ENCODE measurements around the gene IGF1. TPM values are rescaled to one million over a fixed set of nuclear protein-coding genes. Genes with fewer than 3 reads are reported as not detected.

The IGF1 gene
- total RNA-seq, 2 donors from 2014 or later, result not detected

- H3K4me3 Mint-ChIP-seq, result no peak overlapping the region
- TF ChIP-seq CTCF (conservative IDR thresholded peaks at IDR 0.05), result no peak
- H3K27me3 Mint-ChIP-seq (ENCODE audit: insufficient read depth), result no peaks in the 10 kb centered on the region
- Histone ChIP-seq H3K4me3 (ENCODE audit: low read length) (no peak overlapping the region), H3K9me3 (ENCODE audit: control insufficient read depth, low read length) (no peaks in the 10 kb centered on the region), H3K36me3 (ENCODE audit: control insufficient read depth, insufficient read depth, low read length) (no peaks in the 10 kb centered on the region), H3K4me1 (ENCODE audit: control insufficient read depth, insufficient read depth, low read length) (no peaks in the 10 kb centered on the region), H3K27ac (ENCODE audit: low read depth, low read length) (no peak overlapping the region), H3K27me3 (ENCODE audit: control insufficient read depth, insufficient read depth, low read length, poor library complexity, severe bottlenecking) (no peaks in the 10 kb centered on the region), H3K9ac (ENCODE audit: extremely low read depth, low read length, poor library complexity, severe bottlenecking) (no peak overlapping the region)
- peaks cover 3% of the 10 kb centered on the region for H3K9me3 Mint-ChIP-seq
- DNase-seq, result no peak
- H3K36me3 Mint-ChIP-seq (ENCODE audit: low read depth), result no peaks in the 10 kb centered on the region
- H3K4me1 Mint-ChIP-seq, result no peaks in the 10 kb centered on the region
- 90 to 93% methylated on average over 5 of the region's 5 CpGs for WGBS, 2 experiments (ENCODE audit: insufficient coverage in 1 of 2, insufficient read length in 1 of 2)
- H3K27ac Mint-ChIP-seq, result no peak overlapping the region
Measured at GRCh38 chr12:102501773-102502172, 21.4 kb upstream of the IGF1 start.

GRCh38 chr12:102498471-102498870, 18.1 kb upstream of the IGF1 start:
- Mint-ChIP-seq H3K27ac (no peak overlapping the region), H3K36me3 (ENCODE audit: low read depth) (no peaks in the 10 kb centered on the region), H3K4me1 (no peaks in the 10 kb centered on the region), H3K4me3 (no peak overlapping the region), H3K9me3 (no peaks in the 10 kb centered on the region), H3K27me3 (ENCODE audit: insufficient read depth) (no peaks in the 10 kb centered on the region)
- WGBS, 2 experiments (ENCODE audit: insufficient coverage in 1 of 2, insufficient read length in 1 of 2), result 88 to 100% methylated on average over 1 of the region's 1 CpG
- no peak for TF ChIP-seq CTCF (conservative IDR thresholded peaks at IDR 0.05)
- Histone ChIP-seq H3K4me1 (ENCODE audit: control insufficient read depth, insufficient read depth, low read length) (no peaks in the 10 kb centered on the region), H3K27me3 (ENCODE audit: control insufficient read depth, insufficient read depth, low read length, poor library complexity, severe bottlenecking) (no peaks in the 10 kb centered on the region), H3K9me3 (ENCODE audit: control insufficient read depth, low read length) (no peaks in the 10 kb centered on the region), H3K4me3 (ENCODE audit: low read length) (no peak overlapping the region), H3K27ac (ENCODE audit: low read depth, low read length) (no peak overlapping the region), H3K36me3 (ENCODE audit: control insufficient read depth, insufficient read depth, low read length) (no peaks in the 10 kb centered on the region), H3K9ac (ENCODE audit: extremely low read depth, low read length, poor library complexity, severe bottlenecking) (no peak overlapping the region)
- no peak for DNase-seq

GRCh38 chr12:102497743-102498142, 17.4 kb upstream of the IGF1 start:
- no peak for DNase-seq
- H3K27me3 ChIP-seq (ENCODE audit: control insufficient read depth, insufficient read depth, low read length, poor library complexity, severe bottlenecking), result no peaks in the 10 kb centered on the region
- H3K36me3 ChIP-seq (ENCODE audit: control insufficient read depth, insufficient read depth, low read length), result no peaks in the 10 kb centered on the region
- no peak overlapping the region for H3K27ac ChIP-seq (ENCODE audit: low read depth, low read length)
- TF ChIP-seq CTCF (conservative IDR thresholded peaks at IDR 0.05), result no peak
- no peak overlapping the region for H3K4me3 ChIP-seq (ENCODE audit: low read length)
- no peak overlapping the region for H3K27ac Mint-ChIP-seq
- no peaks in the 10 kb centered on the region for H3K36me3 Mint-ChIP-seq (ENCODE audit: low read depth)
- H3K27me3 Mint-ChIP-seq (ENCODE audit: insufficient read depth), result no peaks in the 10 kb centered on the region
- H3K4me1 Mint-ChIP-seq, result no peaks in the 10 kb centered on the region
- no peak overlapping the region for H3K9ac ChIP-seq (ENCODE audit: extremely low read depth, low read length, poor library complexity, severe bottlenecking)
- H3K4me3 Mint-ChIP-seq, result no peak overlapping the region
- no peaks in the 10 kb centered on the region for H3K9me3 Mint-ChIP-seq
- no peaks in the 10 kb centered on the region for H3K4me1 ChIP-seq (ENCODE audit: control insufficient read depth, insufficient read depth, low read length)
- H3K9me3 ChIP-seq (ENCODE audit: control insufficient read depth, low read length), result no peaks in the 10 kb centered on the region
- 95% methylated on average over 1 of the region's 1 CpG; no CpG with 5 or more reads in 1 of the 2 experiments for WGBS, 2 experiments (ENCODE audit: insufficient coverage in 1 of 2, insufficient read length in 1 of 2)

Data from endodermal cell (in vitro differentiated cells).